Measurements from ENCODE around the gene DSN1. TPM values are rescaled to one million over a fixed set of nuclear protein-coding genes. Genes with fewer than 3 reads are reported as not detected.

Gene DSN1
- total and polyA plus RNA-seq, 9 donors, result 3.3 to 7.0 (median 6.0) TPM

- H3K36me3 ChIP-seq, result no peaks in the 10 kb centered on the region
- no peak for DNase-seq
- intact Hi-C loops (cut with DNase I), result loop anchor here in 1 of 4 donors (5.0 kb wide), 1 partner anchor 129 kb away; no protein-coding TSS in a partner anchor
- H3K4me3 ChIP-seq, result no peak overlapping the region
- 74 to 80% (median 78%) methylated on average over 4 of the region's 4 CpGs for WGBS, 3 donors
- no peaks in the 10 kb centered on the region for H3K27me3 ChIP-seq
- TF ChIP-seq POLR2A (IDR thresholded peaks at IDR 0.05) (no peak), EP300 (IDR thresholded peaks at IDR 0.05) (no peak), CTCF (IDR thresholded peaks at IDR 0.05) (no peak)
- H3K27ac ChIP-seq, result no peak overlapping the region
- no peaks in the 10 kb centered on the region for H3K9me3 ChIP-seq
- peaks cover 2% of the 10 kb centered on the region for H3K4me1 ChIP-seq (ENCODE audit: insufficient read depth)
Observed at GRCh38 chr20:36741072-36741471, 32.5 kb downstream of the DSN1 start.

- H3K4me1 ChIP-seq (ENCODE audit: insufficient read depth), result no peaks in the 10 kb centered on the region
- intact Hi-C loops (cut with DNase I), result no loop called here
- no peak overlapping the region for H3K27ac ChIP-seq
- no peak overlapping the region for H3K4me3 ChIP-seq
- H3K9me3 ChIP-seq, result no peaks in the 10 kb centered on the region
- H3K36me3 ChIP-seq, result no peaks in the 10 kb centered on the region
- DNase-seq, result no peak
- TF ChIP-seq POLR2A (IDR thresholded peaks at IDR 0.05) (no peak), CTCF (IDR thresholded peaks at IDR 0.05) (no peak), EP300 (IDR thresholded peaks at IDR 0.05) (no peak)
- 92 to 95% (median 92%) methylated on average over 6 of the region's 6 CpGs for WGBS, 3 donors
- no peaks in the 10 kb centered on the region for H3K27me3 ChIP-seq
Observed at GRCh38 chr20:36737183-36737499, 36.4 kb downstream of the DSN1 start.

- 80 to 86% (median 84%) methylated on average over 3 of the region's 3 CpGs for WGBS, 3 donors
- Histone ChIP-seq H3K27me3 (no peaks in the 10 kb centered on the region), H3K27ac (no peak overlapping the region), H3K4me3 (no peak overlapping the region), H3K36me3 (no peaks in the 10 kb centered on the region), H3K4me1 (ENCODE audit: insufficient read depth) (no peaks in the 10 kb centered on the region), H3K9me3 (no peaks in the 10 kb centered on the region)
- intact Hi-C loops (cut with DNase I), result no loop called here
- TF ChIP-seq POLR2A (IDR thresholded peaks at IDR 0.05) (no peak), EP300 (IDR thresholded peaks at IDR 0.05) (no peak), CTCF (IDR thresholded peaks at IDR 0.05) (no peak)
- no peak for DNase-seq
Observed at GRCh38 chr20:36736451-36737182, 36.9 kb downstream of the DSN1 start.

GRCh38 chr20:36732456-36732855, 41.1 kb downstream of the DSN1 start:
- no peak overlapping the region for H3K4me3 ChIP-seq
- intact Hi-C loops (cut with DNase I), result no loop called here
- H3K27me3 ChIP-seq, result no peaks in the 10 kb centered on the region
- TF ChIP-seq POLR2A (IDR thresholded peaks at IDR 0.05), result no peak
- TF ChIP-seq CTCF (IDR thresholded peaks at IDR 0.05), result no peak
- no peak for TF ChIP-seq EP300 (IDR thresholded peaks at IDR 0.05)
- WGBS, 3 donors, result 98 to 100% (median 100%) methylated on average over 1 of the region's 1 CpG
- no peak overlapping the region for H3K27ac ChIP-seq
- H3K36me3 ChIP-seq, result no peaks in the 10 kb centered on the region
- H3K4me1 ChIP-seq (ENCODE audit: insufficient read depth), result no peaks in the 10 kb centered on the region
- no peaks in the 10 kb centered on the region for H3K9me3 ChIP-seq
- DNase-seq, result no peak
